ENCODE measurements around the gene PPIB. TPM values are rescaled to one million over a fixed set of nuclear protein-coding genes. Genes with fewer than 3 reads are reported as not detected.

PPIB gene
- total and polyA plus RNA-seq, 9 of the 15 experiments (the other 6 are each of a cell fraction or from before 2014, with no cell fraction given) = 306 to 746 (median 439) TPM

- no peak for TF ChIP-seq RERE (CRISPR knock-in tag; IDR thresholded peaks at IDR 0.05; ENCODE audit: borderline replicate concordance)
- TF ChIP-seq TSC22D4 (tag; IDR thresholded peaks at IDR 0.05) = no peak
- TF ChIP-seq BDP1 (IDR thresholded peaks at IDR 0.05; ENCODE audit: insufficient read depth, insufficient read length) = no peak
- TF ChIP-seq ETV6 (IDR thresholded peaks at IDR 0.05; ENCODE audit: borderline replicate concordance in 1 of 2, low read depth in 2 of 2, low read length in 1 of 2) = 0 out of 4 replicates have a peak, but pooled peaks of 1 of the 2 experiments have one; percentile 8
- TF ChIP-seq ETV6 (CRISPR knock-in tag; IDR thresholded peaks at IDR 0.05; ENCODE audit: borderline replicate concordance) = no peak
- no peak for TF ChIP-seq ZNF398 (CRISPR knock-in tag; IDR thresholded peaks at IDR 0.05)
- TF ChIP-seq SIX5 (IDR thresholded peaks at IDR 0.05; ENCODE audit: borderline replicate concordance in 1 of 2, insufficient read depth in 1 of 2, low read depth in 1 of 2, low read length in 2 of 2) = peak in 1 of 2 experiments; percentile 53; a peak in 3 of 4 replicates
- peak; percentile 74 for TF ChIP-seq SMARCE1 (IDR thresholded peaks at IDR 0.05)
- TF ChIP-seq C11orf30 (IDR thresholded peaks at IDR 0.05; ENCODE audit: low read depth) = 0 out of 2 replicates have a peak, but pooled peaks have one; percentile 4
- peak; percentile 46 to 97; a peak in 3 of 4 replicates for TF ChIP-seq HDAC1 (IDR thresholded peaks at IDR 0.05)
- TF ChIP-seq FOXK2 (conservative IDR thresholded peaks at IDR 0.05 in 1 of 2, IDR thresholded peaks at IDR 0.05 in 1 of 2; ENCODE audit: low read depth in 2 of 2) = peak; percentile 74 to 97
- TF ChIP-seq SMARCC2 (IDR thresholded peaks at IDR 0.05; ENCODE audit: low read depth) = peak; percentile 45; the same call in 1 of the 2 replicates
- 0 out of 2 replicates have a peak, but pooled peaks have one; percentile 53 for TF ChIP-seq GMEB1 (CRISPR knock-in tag; IDR thresholded peaks at IDR 0.05)
- peak; percentile 69 for TF ChIP-seq DPF2 (IDR thresholded peaks at IDR 0.05)
- TF ChIP-seq POLR2H (tag; IDR thresholded peaks at IDR 0.05; ENCODE audit: low read depth) = peak; percentile 87
- TF ChIP-seq RCOR1 (IDR thresholded peaks at IDR 0.05; ENCODE audit: borderline replicate concordance in 1 of 2, low read depth in 2 of 2, low read length in 2 of 2) = peak in 1 of 2 experiments; percentile 45; a peak in 1 of 4 replicates
Observed at GRCh38 chr15:64162869-64163658, at the start of gene PPIB (continued).

All from K562 (cell line).